ENCODE measurements around the gene NTSR1.

NTSR1 gene

DNA sequence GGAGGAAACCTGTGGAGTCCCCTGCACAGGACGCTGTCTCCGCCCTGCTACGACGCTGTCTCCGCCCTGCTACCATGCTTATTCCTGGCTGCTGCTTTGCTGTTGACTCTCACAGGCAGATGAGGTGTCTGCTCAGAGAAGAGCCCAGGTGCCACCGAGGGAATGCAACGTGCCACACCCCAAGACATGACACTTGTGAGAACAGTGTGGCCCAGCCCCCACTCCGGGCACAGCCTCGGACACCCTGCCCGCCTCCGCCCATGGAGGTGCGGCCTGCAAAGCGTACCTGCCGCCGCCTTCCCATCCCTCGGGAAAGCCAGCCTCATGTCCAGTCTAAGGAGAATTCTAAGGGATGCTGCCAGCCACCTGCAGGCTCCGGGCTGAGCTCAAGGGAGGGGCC lies 72.1 kb downstream of the NTSR1 start:
- no peak for TF ChIP-seq GABPA (IDR thresholded peaks at IDR 0.05; ENCODE audit: low read depth)
- TF ChIP-seq, protein P1, sequence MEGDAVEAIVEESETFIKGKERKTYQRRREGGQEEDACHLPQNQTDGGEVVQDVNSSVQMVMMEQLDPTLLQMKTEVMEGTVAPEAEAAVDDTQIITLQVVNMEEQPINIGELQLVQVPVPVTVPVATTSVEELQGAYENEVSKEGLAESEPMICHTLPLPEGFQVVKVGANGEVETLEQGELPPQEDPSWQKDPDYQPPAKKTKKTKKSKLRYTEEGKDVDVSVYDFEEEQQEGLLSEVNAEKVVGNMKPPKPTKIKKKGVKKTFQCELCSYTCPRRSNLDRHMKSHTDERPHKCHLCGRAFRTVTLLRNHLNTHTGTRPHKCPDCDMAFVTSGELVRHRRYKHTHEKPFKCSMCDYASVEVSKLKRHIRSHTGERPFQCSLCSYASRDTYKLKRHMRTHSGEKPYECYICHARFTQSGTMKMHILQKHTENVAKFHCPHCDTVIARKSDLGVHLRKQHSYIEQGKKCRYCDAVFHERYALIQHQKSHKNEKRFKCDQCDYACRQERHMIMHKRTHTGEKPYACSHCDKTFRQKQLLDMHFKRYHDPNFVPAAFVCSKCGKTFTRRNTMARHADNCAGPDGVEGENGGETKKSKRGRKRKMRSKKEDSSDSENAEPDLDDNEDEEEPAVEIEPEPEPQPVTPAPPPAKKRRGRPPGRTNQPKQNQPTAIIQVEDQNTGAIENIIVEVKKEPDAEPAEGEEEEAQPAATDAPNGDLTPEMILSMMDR (IDR thresholded peaks at IDR 0.05; ENCODE audit: insufficient read depth, low read length): no peak
- TF ChIP-seq POLR2AphosphoS5 (IDR thresholded peaks at IDR 0.05; ENCODE audit: low read depth): no peak
- TF ChIP-seq, protein P2, sequence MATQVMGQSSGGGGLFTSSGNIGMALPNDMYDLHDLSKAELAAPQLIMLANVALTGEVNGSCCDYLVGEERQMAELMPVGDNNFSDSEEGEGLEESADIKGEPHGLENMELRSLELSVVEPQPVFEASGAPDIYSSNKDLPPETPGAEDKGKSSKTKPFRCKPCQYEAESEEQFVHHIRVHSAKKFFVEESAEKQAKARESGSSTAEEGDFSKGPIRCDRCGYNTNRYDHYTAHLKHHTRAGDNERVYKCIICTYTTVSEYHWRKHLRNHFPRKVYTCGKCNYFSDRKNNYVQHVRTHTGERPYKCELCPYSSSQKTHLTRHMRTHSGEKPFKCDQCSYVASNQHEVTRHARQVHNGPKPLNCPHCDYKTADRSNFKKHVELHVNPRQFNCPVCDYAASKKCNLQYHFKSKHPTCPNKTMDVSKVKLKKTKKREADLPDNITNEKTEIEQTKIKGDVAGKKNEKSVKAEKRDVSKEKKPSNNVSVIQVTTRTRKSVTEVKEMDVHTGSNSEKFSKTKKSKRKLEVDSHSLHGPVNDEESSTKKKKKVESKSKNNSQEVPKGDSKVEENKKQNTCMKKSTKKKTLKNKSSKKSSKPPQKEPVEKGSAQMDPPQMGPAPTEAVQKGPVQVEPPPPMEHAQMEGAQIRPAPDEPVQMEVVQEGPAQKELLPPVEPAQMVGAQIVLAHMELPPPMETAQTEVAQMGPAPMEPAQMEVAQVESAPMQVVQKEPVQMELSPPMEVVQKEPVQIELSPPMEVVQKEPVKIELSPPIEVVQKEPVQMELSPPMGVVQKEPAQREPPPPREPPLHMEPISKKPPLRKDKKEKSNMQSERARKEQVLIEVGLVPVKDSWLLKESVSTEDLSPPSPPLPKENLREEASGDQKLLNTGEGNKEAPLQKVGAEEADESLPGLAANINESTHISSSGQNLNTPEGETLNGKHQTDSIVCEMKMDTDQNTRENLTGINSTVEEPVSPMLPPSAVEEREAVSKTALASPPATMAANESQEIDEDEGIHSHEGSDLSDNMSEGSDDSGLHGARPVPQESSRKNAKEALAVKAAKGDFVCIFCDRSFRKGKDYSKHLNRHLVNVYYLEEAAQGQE (IDR thresholded peaks at IDR 0.05; ENCODE audit: insufficient replicate concordance, low read depth): no peak
- TF ChIP-seq SPI1 (IDR thresholded peaks at IDR 0.05; ENCODE audit: borderline replicate concordance, low read depth): no peak
- Histone ChIP-seq H3K27me3 (ENCODE audit: insufficient read depth, poor library complexity, severe bottlenecking) (no peaks in the 10 kb centered on the region), H3K4me3 (replicated peaks; ENCODE audit: insufficient read depth, low read length) (no peak overlapping the region), H3K27ac (replicated peaks) (no peak overlapping the region)
- DNase-seq (ENCODE audit: low read depth in 1 of 2, low spot score in 1 of 2): no peak

DNA sequence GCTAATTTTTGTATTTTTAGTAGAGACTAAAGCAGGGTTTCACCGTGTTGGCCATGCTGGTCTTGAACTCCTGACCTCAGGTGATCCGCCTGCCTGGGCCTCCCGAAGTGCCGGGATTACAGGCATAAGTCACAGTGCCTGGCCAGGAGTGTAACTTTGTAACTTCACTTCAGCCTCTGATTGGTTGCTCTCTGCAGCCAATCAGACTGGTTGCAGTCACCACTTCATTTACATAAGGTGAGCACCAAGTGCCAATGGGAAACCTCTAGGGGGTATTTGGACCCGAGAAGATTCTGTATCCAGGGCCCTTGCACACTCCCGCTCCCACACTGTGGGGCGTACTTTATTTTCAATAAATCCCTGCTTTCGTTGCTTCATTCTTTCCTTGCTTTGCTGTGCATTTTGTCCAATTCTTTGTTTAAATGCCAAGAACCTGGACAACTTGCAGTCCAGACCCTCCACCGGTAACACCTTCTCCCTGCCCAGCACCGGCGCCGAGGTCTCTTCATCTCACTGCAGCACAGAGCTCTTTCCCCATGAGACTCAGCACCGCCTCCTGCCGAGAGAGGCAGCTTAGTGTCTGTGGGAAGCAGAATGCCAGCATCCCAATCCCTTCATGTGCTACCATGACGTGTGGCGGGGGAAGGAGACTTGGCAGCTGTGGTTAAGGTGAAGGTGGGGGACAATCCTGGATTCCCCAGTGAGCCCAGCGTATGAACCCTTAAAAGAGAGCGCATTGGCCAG lies 73.7 kb downstream of the NTSR1 start:
- Histone ChIP-seq H3K27ac (replicated peaks) (no peak overlapping the region), H3K4me3 (replicated peaks; ENCODE audit: insufficient read depth, low read length) (no peak overlapping the region), H3K27me3 (ENCODE audit: insufficient read depth, poor library complexity, severe bottlenecking) (no peaks in the 10 kb centered on the region)
- TF ChIP-seq GABPA (IDR thresholded peaks at IDR 0.05; ENCODE audit: low read depth) (no peak), POLR2AphosphoS5 (IDR thresholded peaks at IDR 0.05; ENCODE audit: low read depth) (no peak), SPI1 (IDR thresholded peaks at IDR 0.05; ENCODE audit: borderline replicate concordance, low read depth) (no peak)
- TF ChIP-seq, protein P1 (IDR thresholded peaks at IDR 0.05; ENCODE audit: insufficient read depth, low read length): no peak
- TF ChIP-seq, protein P2 (IDR thresholded peaks at IDR 0.05; ENCODE audit: insufficient replicate concordance, low read depth): no peak
- DNase-seq (ENCODE audit: low read depth in 1 of 2, low spot score in 1 of 2): no peak

DNA sequence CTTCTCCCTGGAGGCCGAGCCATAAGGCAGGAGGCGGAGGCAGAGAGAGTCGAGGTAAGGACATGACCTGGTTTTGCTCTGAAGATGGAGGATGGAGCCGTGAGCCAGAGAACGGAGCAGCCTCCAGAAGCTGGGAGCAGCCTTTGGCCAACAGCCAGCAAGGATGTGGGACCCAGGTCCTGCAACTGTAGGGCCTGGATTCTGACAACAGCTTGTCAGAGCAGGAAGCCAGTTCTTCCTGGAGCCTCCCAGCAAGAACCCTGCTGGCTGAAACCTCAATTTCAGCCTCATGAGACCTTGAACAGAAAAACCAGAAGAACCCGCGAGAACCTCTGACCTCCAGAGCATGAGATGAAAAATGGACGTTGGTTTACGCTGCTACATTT lies 74.2 kb downstream of the NTSR1 start:
- no peak for DNase-seq (ENCODE audit: low read depth in 1 of 2, low spot score in 1 of 2)
- Histone ChIP-seq H3K27me3 (ENCODE audit: insufficient read depth, poor library complexity, severe bottlenecking) (no peaks in the 10 kb centered on the region), H3K27ac (replicated peaks) (no peak overlapping the region), H3K4me3 (replicated peaks; ENCODE audit: insufficient read depth, low read length) (no peak overlapping the region)
- TF ChIP-seq, protein P2 (IDR thresholded peaks at IDR 0.05; ENCODE audit: insufficient replicate concordance, low read depth): no peak
- TF ChIP-seq, protein P1 (IDR thresholded peaks at IDR 0.05; ENCODE audit: insufficient read depth, low read length): no peak
- TF ChIP-seq GABPA (IDR thresholded peaks at IDR 0.05; ENCODE audit: low read depth) (no peak), SPI1 (IDR thresholded peaks at IDR 0.05; ENCODE audit: borderline replicate concordance, low read depth) (no peak), POLR2AphosphoS5 (IDR thresholded peaks at IDR 0.05; ENCODE audit: low read depth) (no peak)
